GM13976 (cell line): ENCODE measurements around the gene KMT2C.
"Not testable (repeated sequence)": the region's sequence is repeated elsewhere in the genome, so short reads cannot be mapped to it uniquely, and the experiment has no call there.

ENCODE experiments used
- DNase-seq: peaks from one replicate; pipeline ENCODE4 v3.0.0; 2012; ENCODE audit warnings: low spot score
- in situ Hi-C: fragments of 300-500 bp; cut with MboI; formaldehyde crosslinking; loops from one replicate; pipeline ENCODE4 v1.12.0; 2022; ENCODE audit warnings: low sequenced_read_pairs, mixed read lengths, inconsistent platforms; ENCODE audit not compliant: unreplicated experiment
- TF ChIP-seq, protein P1 (sequence below): IDR thresholded peaks from 2 replicates; pipeline ENCODE4 v1.5.1; 2012; ENCODE audit warnings: borderline replicate concordance, mild to moderate bottlenecking; ENCODE audit not compliant: insufficient read depth; ENCODE audit errors: extremely low read depth, missing control alignments, control extremely low read depth

Gene KMT2C

DNA sequence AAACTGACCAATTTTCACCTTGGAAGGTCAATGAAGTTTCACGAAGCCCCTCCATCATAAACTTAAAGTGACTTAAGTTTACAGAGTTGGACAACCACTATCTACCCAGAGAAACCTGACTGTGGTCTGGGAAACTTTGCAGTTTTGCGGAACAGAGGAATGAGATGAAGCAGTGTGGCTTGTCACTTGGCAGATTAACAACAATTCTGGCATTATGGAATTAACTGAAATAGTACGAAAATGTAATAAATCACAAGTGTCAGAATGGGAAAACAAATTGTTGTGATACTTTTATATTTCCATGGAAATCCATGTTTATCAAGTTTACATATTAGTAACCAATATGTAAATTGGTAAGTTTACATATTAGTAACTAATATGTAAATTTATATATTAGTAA lies 4.9 kb downstream of the KMT2C start:
- DNase-seq = no peak
- TF ChIP-seq, protein P1, sequence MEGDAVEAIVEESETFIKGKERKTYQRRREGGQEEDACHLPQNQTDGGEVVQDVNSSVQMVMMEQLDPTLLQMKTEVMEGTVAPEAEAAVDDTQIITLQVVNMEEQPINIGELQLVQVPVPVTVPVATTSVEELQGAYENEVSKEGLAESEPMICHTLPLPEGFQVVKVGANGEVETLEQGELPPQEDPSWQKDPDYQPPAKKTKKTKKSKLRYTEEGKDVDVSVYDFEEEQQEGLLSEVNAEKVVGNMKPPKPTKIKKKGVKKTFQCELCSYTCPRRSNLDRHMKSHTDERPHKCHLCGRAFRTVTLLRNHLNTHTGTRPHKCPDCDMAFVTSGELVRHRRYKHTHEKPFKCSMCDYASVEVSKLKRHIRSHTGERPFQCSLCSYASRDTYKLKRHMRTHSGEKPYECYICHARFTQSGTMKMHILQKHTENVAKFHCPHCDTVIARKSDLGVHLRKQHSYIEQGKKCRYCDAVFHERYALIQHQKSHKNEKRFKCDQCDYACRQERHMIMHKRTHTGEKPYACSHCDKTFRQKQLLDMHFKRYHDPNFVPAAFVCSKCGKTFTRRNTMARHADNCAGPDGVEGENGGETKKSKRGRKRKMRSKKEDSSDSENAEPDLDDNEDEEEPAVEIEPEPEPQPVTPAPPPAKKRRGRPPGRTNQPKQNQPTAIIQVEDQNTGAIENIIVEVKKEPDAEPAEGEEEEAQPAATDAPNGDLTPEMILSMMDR = no peak
- in situ Hi-C loops = no loop called here

GRCh38 chr7:152430118-152430517 lies 5.7 kb downstream of the KMT2C start:
- DNase-seq, in situ Hi-C loops: not testable (repeated sequence)

DNA sequence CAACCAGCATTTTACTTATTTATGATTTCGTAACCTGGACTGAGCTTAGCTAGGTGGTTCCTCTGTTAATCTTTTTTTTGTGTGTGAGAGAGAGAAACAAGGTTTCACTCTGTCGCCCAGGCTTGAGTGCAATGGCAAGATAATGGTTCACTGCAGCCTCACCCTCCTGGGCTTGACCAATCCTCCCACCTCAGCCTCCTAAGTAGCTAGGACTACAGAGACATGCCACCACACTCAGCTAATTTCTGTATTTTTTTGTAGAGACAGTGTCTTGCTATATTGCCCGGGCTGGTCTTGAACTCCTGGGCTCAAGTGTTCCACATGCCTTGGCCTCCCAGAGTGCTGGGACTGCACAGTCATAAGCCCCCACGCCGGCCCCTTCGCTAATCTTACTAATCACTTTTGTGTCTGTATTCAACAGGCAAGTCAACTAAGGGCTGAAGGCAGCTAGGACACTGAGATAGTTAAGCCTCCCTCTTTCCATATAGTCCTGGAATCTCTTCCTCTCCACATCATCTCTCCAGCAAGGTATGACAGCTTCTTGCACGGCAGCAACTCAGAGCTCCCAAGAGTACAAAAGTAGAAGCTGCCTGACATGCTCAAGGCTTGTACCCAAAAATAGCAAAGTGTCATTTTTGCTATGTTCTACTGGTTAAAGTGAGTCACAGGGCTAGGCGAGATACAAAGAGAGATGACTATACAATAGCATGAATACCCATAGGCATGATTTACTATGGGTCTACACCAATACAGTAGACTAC lies 11.3 kb downstream of the KMT2C start:
- no peak for DNase-seq
- TF ChIP-seq, protein P1 = no peak
- in situ Hi-C loops = no loop called here

DNA sequence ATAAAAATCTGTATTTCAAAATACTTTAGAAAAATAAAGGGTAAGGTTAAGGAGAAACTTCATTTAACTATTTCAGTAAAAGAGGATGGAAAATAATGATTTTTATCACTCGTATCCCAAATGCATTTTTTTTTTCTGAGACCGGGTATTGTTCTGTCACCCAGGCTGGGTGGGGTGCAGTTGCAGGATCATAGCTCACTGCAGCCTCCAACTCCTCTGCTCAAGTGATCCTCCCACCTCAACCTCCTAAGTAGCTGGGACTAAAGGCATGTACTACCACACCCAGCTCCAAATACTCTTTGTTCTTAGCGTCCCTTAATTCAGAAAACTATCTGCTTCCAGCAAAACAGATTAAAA lies 11.8 kb downstream of the KMT2C start:
- no peak for DNase-seq
- in situ Hi-C loops = no loop called here
- TF ChIP-seq, protein P1 = no peak

DNA sequence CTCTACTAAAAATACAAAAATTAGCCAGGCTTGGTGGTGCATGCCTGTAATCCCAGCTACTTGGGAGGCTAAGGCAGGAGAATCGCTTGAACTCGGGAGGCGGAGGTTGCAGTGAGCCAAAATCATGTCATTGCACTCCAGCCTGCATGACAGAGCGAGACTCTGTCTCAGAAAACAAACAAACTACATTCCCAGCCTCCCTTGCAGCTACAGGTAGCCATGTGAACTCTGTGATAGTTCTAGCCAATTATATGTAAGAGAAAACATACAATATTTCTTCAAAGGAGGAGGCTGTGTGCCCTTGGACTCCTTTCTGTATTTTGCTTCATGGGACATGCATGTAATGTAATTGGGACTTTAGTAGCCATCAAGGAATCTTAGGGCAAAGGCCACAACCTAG lies 12.6 kb downstream of the KMT2C start:
- in situ Hi-C loops, DNase-seq: not testable (repeated sequence)

GRCh38 chr7:152420950-152421349 lies 14.9 kb downstream of the KMT2C start:
- DNase-seq, in situ Hi-C loops: not testable (repeated sequence)

- DNase-seq = no peak
- TF ChIP-seq, protein P1 = no peak
- in situ Hi-C loops = no loop called here
Observed at GRCh38 chr7:152419473-152420429, 16.1 kb downstream of the KMT2C start.

DNA sequence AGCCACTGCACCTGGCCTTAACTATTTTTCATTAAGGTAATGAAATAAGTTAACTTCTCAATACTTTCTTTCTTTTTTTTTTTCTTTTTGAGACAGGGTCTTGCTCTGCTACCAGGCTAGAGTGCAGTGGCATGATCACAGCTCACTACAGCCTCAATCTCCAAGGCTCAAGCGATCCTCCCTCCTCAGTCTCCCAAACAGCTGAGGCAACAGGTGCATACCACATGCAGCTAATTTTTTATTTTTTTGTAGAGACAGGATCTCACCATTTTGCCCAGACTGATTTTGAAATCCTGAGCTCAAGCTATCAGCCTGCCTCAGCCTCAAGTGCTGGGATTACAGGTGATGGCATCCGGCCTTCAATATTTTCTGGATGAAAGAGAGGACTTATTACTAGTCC lies 21.0 kb downstream of the KMT2C start:
- DNase-seq = no peak
- in situ Hi-C loops = no loop called here
- TF ChIP-seq, protein P1 = no peak
